Heart left ventricle (tissue), 13 donors: ENCODE measurements around the gene KCNJ6.

Source experiments
- POLR2A ChIP-seq, 2 donors: fragments of 450-650 bp; IDR thresholded peaks; one replicate each; pipeline ENCODE4 v1.6.1; 2017; ENCODE audit warnings: antibody characterized with exemption in 2 of 2, mild to moderate bottlenecking in 2 of 2, moderate library complexity in 2 of 2
- TF ChIP-seq, protein P1 (sequence below), 12 donors: fragments of 200-600 bp; sonication (generic) in 4 of 12; IDR thresholded peaks; one replicate each; pipeline versions ENCODE4 v1.5.0 to v1.8.0; 2018 to 2022; ENCODE audit warnings: antibody characterized with exemption in 12 of 12, mild to moderate bottlenecking in 5 of 12
- donor health status: ischemic (EF 13 %, LVEDD 7.1; RV severe dilation, severe dysfunction).
- donor health status: DM: no; HTN: yes; CAD: no.
- donor health status: DM: no; HTN: no; CAD: no.
- donor health status: ischemic (EF 25% LVEDD 6.9; RV normal size, moderate dysfunction).
- donor health status: ischemic (EF 25% LVEDD 5.7; RV mildly dilated, moderate dysfunction).
- donor health status: ischemic (EF 35%, LVEDD 5.7; RV mildly dilated, moderate dysfunction).
- donor health status: nonischemic (EF 11% LVEDD 7.7; RV severe dilation, severe dysfunction).
- donor health status: DM: yes; HTN: yes; CAD: no.
- donor health status: PGD.
- donor health status: ischemic (EF 29% LVEDD 5.4; RV normal size, mild dysfunction).
- donor health status: nonischemic (EF 23%, LVEDD 6.1; RV moderate dilation, normal function).

DNA sequence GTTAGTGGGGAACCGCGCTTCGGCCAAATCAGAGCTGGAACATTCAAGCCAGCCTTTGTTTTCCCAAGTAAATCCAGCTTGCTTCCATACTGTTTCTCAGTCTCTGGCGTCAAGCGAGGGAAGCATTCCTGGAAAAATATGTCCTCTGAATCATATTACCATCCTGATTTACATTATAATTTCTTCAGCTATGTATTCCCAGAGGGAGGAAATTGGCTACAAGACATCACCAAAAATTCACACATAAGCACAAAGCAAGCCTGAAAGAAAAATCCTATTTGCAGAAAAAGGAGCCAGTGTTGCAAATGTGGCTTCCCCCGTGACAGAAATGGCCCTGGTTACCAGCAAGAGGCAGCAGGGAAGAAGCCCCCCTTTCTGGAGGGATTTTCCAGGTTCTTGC lies 233.3 kb downstream of the KCNJ6 start:
- TF ChIP-seq POLR2A (IDR thresholded peaks at IDR 0.05): no peak
- TF ChIP-seq, protein P1, sequence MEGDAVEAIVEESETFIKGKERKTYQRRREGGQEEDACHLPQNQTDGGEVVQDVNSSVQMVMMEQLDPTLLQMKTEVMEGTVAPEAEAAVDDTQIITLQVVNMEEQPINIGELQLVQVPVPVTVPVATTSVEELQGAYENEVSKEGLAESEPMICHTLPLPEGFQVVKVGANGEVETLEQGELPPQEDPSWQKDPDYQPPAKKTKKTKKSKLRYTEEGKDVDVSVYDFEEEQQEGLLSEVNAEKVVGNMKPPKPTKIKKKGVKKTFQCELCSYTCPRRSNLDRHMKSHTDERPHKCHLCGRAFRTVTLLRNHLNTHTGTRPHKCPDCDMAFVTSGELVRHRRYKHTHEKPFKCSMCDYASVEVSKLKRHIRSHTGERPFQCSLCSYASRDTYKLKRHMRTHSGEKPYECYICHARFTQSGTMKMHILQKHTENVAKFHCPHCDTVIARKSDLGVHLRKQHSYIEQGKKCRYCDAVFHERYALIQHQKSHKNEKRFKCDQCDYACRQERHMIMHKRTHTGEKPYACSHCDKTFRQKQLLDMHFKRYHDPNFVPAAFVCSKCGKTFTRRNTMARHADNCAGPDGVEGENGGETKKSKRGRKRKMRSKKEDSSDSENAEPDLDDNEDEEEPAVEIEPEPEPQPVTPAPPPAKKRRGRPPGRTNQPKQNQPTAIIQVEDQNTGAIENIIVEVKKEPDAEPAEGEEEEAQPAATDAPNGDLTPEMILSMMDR (IDR thresholded peaks at IDR 0.05): no peak
